Panc1 (cell line): Measurements from ENCODE around the gene CORO7.

Experiments used
- CTCF ChIP-seq: fragments of 450-650 bp; IDR thresholded peaks from 2 replicates; pipeline ENCODE4 v1.5.1; 2017; ENCODE audit warnings: mild to moderate bottlenecking
- POLR2AphosphoS5 ChIP-seq: IDR thresholded peaks from 2 replicates; pipeline ENCODE4 v1.6.1; 2012; ENCODE audit warnings: mild to moderate bottlenecking, low read depth, low read length, moderate library complexity
- REST ChIP-seq, 2 experiments: IDR thresholded peaks; 2 replicates each; pipeline ENCODE4 v1.6.1; 2011 to 2012; ENCODE audit warnings: low read depth in 2 of 2, control low read depth in 1 of 2, low read length in 1 of 2, mild to moderate bottlenecking in 1 of 2, moderate library complexity in 1 of 2; ENCODE audit not compliant: insufficient read depth in 1 of 2

GRCh38 chr16:4391631-4392381, 24.6 kb downstream of the CORO7 start:
- no peak for TF ChIP-seq POLR2AphosphoS5
- TF ChIP-seq CTCF = no peak
- no peak for TF ChIP-seq REST (IDR thresholded peaks at IDR 0.05; ENCODE audit: insufficient read depth in 1 of 2, low read depth in 2 of 2, low read length in 1 of 2)
